ENCODE results near the gene PAEP.
"Not testable (repeated sequence)": the region's sequence is repeated elsewhere in the genome, so short reads cannot be mapped to it uniquely, and the experiment has no call there.

PAEP gene

DNA sequence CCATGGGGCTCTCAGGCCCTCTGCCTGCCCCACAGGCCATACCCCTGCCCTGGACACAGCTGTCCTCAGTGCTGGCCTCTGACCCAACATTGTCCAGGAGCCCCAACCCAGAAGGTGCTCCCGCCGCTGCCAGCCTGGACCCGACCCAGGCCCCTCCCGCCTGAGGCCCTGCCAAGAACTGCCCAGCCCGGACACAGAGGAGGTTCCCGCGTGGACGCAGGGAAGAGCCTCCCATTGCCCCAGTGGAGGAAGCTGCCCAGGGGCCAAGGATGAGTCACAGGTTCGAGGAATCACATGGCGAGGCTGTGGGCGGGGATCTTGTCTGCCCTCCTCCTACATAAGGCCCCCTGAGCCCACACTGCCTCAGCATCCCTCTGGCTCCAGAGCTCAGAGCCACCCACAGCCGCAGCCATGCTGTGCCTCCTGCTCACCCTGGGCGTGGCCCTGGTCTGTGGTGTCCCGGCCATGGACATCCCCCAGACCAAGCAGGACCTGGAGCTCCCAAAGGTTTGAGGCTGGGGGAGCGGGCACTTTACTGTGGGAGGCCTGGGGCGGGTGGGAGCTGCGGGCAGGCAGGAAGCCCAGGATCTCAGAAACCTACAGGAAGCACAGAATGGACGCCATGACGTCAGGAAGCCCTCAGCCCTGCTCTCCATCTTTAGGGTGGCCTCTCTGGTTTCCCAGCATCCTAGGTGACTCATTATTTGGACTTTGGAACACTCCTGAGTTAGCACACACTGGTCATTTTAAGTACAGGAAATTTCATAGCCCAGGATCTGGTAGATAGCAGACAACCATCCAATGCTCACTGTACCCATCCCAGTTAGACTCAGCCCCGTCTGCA lies at the start of gene PAEP:
TSS of gene PAEP (plus strand) at position 366 of the 844 bp plus-strand sequence.
- DNase-seq (ENCODE audit: low spot score), result no peak

DNA sequence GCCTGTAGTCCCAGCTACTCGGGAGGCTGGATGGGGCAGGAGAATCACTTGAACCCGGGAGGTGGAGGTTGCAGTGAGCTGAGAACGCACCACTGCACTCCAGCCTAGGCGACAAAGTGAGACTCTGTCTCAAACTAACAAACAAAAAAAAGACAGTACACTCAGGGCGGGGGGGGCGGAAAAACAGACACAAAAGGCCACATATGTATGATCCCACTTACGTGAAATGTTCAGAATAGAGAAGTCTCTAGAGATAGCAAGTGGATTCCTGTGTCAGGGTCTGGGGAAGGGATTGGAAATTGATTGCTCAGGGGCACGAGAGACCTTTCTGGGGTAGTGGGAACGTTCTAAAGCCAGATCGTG lies 49.3 kb upstream of the PAEP start:
- DNase-seq (ENCODE audit: low spot score), result no peak

DNA sequence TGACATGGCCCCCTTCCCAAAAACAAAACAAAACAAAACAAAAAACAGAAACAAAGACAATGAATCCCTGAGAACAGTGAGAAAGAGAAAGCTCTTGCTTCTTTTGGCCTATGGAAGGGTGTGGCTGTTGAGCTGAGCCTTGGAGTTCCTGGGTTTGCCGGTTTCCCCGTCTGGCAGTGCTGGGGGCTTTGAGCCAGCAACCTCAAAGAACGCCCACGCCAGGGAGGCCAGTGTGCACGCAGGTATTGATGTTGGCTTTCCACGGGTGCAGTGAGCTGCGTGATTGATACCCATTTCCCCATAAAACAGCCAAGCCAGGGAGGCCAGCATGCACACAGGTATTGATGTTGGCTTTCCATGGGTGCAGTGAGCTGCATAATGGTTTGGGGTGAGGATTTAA lies 48.7 kb upstream of the PAEP start:
- DNase-seq (ENCODE audit: low spot score), result no peak

DNA sequence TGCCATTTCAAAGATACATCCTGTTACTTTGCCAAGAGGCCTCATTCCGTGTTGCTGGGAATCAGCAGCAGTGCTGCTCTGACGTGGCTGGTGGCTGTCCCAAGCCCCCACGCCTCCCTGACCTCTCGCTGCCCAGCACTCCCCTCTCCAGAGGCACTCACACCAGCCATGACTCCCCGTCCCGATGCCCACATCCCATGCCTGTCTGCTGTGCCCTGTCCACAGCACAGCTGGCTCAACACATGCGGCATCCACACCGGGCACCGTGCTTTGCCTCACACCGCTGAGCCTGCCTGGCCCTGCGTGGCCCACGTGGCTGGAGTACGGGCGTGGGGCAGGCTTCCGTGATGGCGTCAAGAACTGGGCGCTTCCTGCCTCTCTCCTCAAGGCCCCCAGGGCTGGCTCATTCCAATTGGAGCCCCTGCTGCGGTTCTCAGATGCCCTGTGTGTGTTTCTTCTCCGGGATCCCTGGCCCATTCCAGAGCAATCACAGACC lies 48.2 kb upstream of the PAEP start:
- no peak for DNase-seq (ENCODE audit: low spot score)

DNA sequence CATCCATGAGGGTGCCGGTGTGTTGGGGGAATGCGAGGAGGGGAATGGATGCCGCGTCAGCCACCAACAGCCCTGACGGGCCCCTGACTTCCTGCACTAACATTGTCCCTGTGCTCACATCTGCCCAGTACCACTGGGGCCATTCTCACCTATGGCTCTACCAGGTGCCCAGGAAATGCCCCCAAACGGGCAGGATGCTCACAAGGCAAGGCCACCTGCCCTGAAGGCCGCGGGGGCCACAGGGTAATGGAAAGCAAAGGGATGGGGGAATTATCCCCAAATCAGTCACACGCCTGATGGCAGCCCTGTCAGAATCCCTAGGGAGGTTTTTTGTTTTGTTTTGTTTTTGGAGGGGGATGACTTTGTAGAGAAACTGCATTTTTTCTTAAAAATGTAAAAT lies 47.6 kb upstream of the PAEP start:
- DNase-seq (ENCODE audit: low spot score), result not testable (repeated sequence)

DNA sequence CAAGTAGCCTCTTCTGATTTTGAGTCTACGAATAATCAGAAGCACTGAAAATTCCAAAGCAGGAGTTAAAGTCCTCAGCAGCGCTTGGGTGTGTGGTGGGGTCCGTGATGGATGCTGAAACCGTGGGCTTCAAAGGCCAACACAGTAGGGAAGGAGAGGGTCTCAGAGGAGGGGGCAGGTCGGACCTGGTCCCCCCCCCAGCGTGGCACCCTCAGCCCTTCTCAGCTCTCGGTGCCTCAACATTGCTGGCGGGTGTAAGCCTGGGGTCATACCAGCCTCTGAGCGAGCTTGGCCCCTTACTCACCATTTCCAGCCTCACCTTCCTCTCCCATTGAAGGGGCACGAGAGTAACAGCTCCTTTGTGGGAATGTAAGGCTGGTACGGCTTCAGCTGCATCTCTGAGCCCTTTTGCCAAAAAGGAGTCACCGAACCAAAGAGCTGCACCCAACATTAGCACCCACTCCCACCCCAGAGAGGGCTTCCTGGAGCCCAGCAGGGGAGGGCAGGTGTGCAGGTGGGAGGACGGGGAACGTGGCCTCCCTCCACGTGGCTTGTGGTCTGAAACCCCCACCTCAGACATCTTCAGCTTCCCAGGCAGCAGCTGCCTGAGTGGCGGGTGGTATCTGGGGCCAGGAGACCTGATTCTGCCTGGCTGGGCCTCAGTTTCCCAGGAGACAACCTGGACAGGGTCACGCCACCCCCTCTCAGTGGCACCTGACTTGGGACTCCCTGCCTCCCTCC lies 47.0 kb upstream of the PAEP start:
- DNase-seq (ENCODE audit: low spot score), result no peak

DNA sequence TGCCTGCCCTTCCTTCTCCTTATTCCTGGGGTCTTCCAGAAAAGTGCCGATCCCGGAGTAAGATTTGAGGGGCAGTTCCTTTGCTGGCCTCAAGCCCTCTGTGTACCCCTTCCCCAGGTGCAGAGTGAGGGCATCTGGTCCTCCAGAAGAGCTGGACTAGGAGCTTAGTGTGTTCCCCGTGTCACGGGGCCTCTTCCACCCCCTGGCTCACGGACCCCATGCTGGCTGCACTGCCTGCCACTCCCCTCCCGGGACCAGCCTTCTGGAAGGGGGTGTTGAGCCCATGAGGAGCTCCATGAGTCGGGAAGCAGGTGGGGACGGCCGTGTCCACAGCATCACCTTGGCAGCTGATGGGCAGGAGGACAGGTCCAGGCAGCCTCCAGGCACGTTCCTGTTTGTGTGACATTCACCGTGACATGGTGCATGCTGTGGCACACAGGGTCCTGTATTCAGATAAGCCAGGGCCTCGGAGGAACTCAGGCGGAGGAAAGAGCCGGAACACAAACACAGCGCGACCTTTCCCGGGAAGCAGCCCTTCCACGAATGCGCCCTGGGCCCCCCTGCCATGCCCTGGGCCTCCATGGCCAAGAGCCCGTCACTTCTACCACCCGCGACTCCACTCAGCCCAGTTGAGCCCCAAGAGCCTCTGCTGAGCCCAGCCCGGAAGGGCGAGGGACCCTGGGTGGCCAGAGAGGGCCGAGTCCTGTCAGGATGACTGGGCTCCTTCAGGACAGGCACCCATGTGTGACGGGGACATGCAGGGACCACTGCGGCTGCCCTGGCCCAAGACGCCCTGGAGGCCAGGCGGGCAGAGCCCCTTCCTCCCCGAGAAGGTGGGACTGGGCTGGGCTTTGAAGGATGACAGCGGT lies 46.2 kb upstream of the PAEP start:
- no peak for DNase-seq (ENCODE audit: low spot score)

DNA sequence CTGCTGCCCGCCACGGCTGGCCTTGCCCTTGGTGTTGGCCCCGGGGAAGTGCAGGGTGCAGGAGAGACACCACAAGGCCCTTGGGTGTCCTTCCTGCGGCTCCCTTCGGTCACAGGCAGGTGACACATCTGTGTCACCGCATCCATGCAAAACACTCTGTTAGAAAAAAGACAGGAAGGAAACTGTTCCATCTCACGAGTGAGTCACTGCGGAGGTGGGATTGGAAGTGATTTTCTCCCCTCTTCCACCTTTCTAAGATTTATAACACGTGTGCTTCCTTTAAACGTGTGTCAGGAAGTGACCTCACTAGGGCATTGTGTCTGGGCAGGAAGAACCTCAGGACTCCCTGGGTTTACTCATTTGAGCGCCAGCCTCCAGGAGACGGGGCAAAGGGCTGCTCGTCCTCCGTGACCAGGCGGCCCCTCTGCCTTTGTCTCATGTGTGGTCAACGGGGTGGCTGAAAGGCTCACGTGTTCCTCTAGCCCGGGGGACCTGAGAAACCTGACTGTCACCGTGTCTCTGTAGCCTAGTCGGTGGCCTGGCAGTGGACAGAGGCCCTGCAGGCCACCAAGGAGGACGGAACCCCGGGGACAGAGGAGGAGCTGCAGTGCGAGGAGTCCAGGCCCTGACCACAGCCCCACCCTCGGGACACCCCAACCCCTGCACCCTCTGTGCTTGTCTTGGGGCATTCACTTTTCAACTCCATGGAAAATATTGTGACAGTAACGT lies 45.3 kb upstream of the PAEP start:
- DNase-seq (ENCODE audit: low spot score), result no peak

DNA sequence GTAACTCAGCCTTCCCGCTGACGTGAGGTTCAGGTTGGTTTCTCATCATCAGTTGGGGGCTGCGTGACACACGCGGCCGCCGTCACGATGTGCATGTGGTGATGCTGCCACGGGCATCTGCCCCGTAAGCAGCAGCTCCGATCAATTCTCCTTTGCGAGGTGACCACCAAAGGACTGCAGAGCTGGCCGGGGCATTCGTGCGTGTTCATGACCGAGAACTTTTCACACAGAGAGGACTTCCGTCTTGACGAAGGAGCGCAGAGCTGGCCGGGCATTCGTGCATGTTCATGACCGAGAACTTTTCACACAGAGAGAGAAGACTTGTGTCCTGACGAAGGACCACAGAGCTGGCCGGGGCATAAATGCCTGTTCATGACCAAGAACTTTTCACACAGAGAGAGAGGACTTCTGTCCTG lies 44.1 kb upstream of the PAEP start:
- DNase-seq (ENCODE audit: low spot score), result no peak

DNA sequence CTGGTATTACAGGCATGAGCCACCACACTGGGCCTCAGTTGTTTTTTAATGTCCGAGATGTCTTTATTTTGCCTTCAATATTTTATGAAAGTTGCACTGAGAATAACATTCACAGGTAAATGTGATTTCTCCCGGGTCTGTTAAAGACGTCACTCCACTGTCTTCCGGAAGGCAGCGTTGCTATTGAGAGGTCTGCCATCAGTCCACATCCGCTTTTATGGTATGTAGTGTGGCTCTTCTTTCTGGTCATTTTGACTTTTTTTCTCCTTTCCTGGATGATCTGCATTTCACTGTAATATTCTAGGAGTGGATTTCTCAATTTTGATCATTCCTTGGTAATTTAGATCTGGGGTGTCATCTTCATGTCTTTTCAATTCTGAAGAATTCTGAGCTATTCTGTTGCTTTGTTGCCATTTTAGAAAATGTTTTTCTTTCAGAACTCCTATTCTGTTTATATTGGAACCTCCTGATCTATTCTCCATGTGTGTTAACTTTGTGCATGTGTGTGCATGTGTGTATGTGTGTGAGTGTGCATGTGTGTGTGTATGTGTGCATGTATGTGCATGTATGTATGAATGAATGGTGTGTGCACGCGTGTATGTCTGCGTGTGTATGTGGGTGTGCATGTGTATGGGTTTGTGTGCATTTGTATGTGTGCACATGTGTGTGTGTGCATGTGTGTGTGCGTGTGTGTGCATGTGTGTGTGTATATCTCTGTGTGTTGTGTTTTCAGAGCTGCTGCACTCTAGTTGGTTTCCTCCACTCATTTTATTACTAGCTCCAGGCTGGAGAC lies 42.2 kb upstream of the PAEP start:
- DNase-seq (ENCODE audit: low spot score), result no peak

DNA sequence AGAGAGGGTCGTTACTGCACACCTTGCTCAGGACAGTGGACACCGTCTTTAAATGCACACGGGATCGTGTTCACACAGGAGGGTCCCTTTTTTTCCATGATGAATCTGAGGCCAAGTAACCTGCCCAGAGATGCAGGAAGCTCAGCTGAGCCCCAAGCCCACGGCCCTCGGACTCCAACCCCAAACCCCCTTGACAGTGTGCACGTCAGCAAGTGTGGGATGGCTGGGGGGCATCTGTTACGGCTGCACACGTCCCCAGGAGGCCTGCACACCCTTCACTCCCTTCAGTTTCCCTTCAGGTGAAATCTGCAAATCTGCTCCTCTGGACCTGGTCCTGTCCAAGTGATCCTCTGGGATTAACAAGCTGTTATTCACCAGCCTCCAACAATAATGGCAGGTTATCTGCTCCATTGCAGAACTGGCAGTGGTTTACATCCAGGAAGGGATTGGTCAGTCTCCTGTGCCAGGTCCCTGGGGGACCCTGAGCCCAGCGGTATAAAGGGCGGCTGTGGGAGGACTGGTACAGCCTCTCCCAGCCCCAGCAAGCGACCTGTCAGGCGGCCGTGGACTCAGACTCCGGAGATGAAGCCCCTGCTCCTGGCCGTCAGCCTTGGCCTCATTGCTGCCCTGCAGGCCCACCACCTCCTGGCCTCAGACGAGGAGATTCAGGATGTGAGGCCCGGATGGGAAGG lies 40.5 kb upstream of the PAEP start, which contains the start of gene LCN1:
TSS of gene LCN1 (plus strand) at position 525 of the 692 bp plus-strand sequence. CDS start at position 583, 58 bp downstream.
- DNase-seq (ENCODE audit: low spot score), result no peak

DNA sequence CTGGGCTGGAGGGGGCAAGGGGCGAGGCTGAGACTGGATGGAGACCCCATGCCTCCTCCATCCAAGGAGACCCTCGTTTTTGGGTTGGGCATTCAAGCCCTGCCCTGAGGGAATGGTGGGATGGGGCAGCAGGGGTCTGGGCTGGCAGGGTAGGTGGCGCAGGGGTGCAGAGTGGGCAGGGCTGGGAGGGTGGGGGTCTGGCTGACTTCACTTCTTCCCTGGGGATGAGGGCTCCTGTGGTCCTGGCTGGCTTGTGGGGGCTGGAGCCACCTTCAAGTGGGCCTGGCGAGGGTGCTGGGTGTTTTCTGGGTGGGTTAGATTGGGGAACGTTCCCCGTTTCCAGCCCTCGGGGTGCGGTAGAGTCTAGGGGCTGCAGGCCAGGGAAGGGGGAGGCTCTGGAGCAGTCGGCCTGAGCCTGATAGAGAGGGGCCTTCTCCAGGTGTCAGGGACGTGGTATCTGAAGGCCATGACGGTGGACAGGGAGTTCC lies 39.9 kb upstream of the PAEP start:
- DNase-seq (ENCODE audit: low spot score), result no peak

DNA sequence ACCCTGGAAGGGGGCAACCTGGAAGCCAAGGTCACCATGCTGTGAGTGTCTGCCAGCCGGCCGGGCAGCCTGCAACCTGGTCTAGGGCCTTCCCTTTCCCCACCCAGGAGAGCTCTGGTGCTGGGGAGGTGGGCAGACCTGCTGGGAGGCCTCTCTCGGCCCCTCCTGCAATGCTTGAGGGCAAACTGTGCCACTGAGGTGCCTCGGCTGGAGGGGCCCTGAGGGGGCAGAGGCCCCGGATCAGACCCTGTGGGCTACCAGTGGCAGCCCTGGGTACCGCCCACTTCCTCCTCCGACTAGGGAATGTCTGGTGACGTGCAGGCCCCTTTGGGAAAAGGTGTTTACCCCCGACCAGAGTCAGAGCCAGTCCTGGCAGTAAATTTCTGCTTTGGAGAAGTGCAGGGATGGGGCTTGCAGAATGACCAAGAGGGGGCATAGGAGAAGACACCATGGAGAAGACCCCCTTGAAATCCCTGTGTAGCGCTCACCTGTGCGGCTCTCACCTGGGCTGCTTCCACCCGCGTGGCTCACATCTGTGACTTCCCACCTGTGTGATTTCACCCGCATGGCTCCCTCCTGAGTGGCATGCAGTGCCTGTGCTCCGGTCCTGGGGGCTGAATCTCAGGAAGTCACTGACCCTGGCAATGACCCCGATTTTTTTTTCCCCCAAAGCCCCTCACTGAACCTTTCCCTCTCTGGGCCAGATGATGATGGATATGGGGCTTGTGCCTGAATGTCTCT lies 39.2 kb upstream of the PAEP start:
- no peak for DNase-seq (ENCODE audit: low spot score)

DNA sequence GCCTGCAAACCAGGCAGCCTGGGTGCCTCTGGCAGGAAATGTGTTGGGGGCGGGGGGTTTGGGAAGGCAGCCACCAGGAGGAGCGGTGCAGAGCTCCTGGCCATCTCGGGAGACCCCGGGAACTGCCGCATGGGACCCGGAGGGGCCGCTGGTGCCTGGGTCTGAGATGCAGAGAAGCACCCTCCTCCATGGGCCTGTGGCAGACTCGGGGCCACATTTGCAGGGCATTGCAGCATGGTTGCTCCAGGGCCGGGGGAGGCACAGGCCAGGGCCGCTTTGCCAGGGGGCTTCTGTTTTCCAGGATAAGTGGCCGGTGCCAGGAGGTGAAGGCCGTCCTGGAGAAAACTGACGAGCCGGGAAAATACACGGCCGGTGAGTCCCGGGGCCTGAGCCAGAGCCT lies 38.6 kb upstream of the PAEP start:
- no peak for DNase-seq (ENCODE audit: low spot score)

DNA sequence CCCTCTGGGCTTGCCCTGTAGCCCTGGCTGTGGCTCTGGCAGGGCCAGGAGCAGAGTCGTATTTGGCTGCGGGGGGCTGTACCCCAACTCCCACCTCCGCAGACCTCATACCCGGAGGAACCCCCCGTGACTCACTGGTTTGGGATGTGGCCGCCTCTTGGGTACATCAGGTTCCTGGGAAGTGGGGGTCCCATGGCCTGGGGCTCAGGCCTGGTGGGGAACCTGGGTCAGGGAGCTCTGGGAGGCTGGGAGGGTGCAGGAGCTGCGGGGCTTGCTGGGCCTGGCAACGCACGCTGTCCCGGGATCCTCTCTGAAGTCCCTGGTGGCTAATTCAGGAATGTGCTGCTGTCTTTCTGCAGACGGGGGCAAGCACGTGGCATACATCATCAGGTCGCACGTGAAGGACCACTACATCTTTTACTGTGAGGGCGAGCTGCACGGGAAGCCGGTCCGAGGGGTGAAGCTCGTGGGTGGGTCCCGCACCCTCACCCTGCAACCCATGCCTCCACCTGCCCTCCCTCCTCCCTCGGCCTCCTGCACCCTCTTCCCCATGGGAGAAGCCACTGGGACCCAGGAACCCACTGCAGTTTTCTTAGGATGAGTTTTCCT lies 37.9 kb upstream of the PAEP start:
- DNase-seq (ENCODE audit: low spot score), result no peak

DNA sequence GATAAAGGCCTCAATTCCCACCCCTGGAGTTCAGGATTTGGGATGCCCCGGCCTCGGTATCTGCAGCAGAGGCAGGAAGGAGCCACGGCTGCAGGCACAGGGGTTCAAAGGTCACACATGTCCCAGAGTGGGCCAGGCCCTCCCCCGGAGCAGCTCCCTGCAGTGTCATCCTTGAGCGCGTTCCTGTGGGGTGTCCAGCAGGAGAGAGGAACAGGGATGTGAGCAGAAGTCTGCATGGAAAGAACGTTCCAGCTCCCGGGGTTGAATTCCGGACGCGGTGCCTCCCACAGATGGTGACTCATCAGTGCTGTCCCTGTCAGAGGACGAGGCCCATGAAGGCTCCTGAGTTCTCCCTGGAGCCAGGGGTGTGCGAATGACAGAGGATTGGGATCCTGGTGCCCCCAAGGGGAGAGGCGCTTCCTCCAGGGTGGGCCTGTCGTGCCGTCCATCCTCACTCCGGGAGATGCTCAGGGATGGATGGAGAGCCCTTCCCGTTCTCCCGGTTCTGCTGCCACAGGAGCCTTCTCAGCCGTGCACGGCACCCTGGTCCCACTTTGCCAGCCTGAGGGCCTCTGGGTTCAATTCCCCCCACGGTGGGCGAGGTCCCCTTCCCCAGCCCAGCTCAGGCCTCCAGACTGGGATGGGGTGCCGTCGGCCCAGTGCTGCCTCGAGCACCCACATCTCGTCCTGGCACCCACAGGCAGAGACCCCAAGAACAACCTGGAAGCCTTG lies 37.3 kb upstream of the PAEP start:
- no peak for DNase-seq (ENCODE audit: low spot score)

DNA sequence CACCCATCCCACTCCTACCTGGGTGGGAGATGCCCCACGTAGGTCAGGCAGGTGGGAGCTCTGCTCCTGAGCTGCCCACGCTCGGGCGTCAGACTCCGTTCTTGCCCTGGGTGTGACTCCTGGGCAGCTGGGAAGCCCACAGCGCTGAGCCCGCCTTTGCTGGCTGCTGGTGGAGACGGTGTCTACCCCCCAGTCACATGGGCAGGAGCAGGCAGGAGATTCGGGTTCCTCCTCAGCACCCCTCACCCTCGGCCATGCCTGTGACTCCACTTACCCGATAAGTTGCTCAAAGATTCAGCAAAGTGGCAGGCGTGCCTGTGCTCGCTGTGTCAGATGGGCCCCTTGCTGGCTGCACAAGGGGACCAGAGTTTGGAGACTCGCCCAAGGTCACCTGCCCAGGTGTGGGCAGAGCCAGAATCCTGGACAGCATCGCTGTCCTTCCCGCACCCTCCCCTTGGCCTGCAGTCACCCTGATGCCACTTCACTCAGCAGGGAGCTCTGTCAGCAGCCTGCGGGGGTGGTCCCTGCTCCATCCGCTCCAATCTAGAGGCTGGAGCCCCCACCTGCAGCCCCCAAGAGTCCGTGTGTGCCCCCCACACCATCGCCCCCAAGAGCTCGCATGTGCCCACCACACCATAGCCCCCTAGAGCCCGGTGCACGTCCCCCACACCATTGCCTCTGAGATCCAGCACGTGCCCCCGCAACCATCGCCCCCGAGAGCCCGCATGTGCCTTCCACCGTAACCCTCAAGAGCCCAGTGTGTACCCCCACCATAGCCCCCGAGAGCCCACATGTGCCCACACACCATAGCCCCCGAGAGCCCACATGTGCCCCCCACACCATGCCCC lies 36.1 kb upstream of the PAEP start:
- no peak for DNase-seq (ENCODE audit: low spot score)
